Small intestine (tissue), 7 donors: ENCODE measurements around the gene ROR1. TPM values are rescaled to one million over a fixed set of nuclear protein-coding genes. Genes with fewer than 3 reads are reported as not detected.

Experiments used
- DNase-seq, 2 donors: peaks; one replicate each; pipeline versions ENCODE4 v3.0.0 to v3.0.0-alpha.2; 2013
- FAIRE-seq: peaks from 2 replicates; lab custom pipeline; 2012; peaks lifted over from hg19 to GRCh38; lab: Jason Lieb, UNC
- H3K27ac ChIP-seq, 3 donors: one replicate each; pipeline ENCODE4 v1.5.1; 2013; ENCODE audit warnings: low read length in 2 of 3, mild to moderate bottlenecking in 2 of 3, control low read depth in 1 of 3, inconsistent platforms in 1 of 3, low read depth in 1 of 3, moderate library complexity in 1 of 3
- H3K27me3 ChIP-seq, 3 donors: one replicate each; pipeline ENCODE4 v1.6.1; 2013; ENCODE audit warnings: low read length in 3 of 3, inconsistent platforms in 1 of 3; ENCODE audit not compliant: control insufficient read depth in 3 of 3, insufficient read depth in 3 of 3
- H3K36me3 ChIP-seq, 3 donors: one replicate each; pipeline ENCODE4 v1.6.1; 2013; ENCODE audit warnings: low read length in 3 of 3, inconsistent platforms in 1 of 3, low read depth in 1 of 3, mild to moderate bottlenecking in 1 of 3, moderate library complexity in 1 of 3; ENCODE audit not compliant: control insufficient read depth in 3 of 3, insufficient read depth in 2 of 3
- H3K4me1 ChIP-seq, 3 donors: one replicate each; pipeline ENCODE4 v1.6.1; 2013; ENCODE audit warnings: low read length in 2 of 3, inconsistent platforms in 1 of 3, low read depth in 1 of 3, mild to moderate bottlenecking in 1 of 3, moderate library complexity in 1 of 3; ENCODE audit not compliant: control insufficient read depth in 3 of 3, insufficient read depth in 2 of 3
- H3K4me3 ChIP-seq, 3 donors: one replicate each; pipeline ENCODE4 v1.5.1; 2013; ENCODE audit warnings: low read length in 3 of 3, control low read depth in 1 of 3, inconsistent platforms in 1 of 3, low read depth in 1 of 3, mild to moderate bottlenecking in 1 of 3, moderate library complexity in 1 of 3
- H3K9me3 ChIP-seq, 2 donors: one replicate each; pipeline ENCODE4 v1.6.1; 2013; ENCODE audit warnings: low read depth in 1 of 2, low read length in 1 of 2; ENCODE audit not compliant: control insufficient read depth in 2 of 2, insufficient read depth in 1 of 2
- WGBS, 3 donors: extraction: QIAGEN DNeasy Blood & Tissue Kit; methylation state at CpG; one replicate each; pipeline ENCODE4 v1.1.7; 2013; 5-methylcytosine and 5-hydroxymethylcytosine counted together
- polyA plus RNA-seq, 4 donors: library from polyadenylated mRNA; stranded (reverse) in 3 of 4; unstranded in 1 of 4; fragments of 200-250 nt in 3 of 4; fragments of 120-200 nt in 1 of 4; gene quantifications; one replicate each; pipeline versions ENCODE4 v1.2.1 to v1.2.3, GENCODE V29; 2013
- donor health status: healthy with polysubstance abuse.
- donor health status: control.
- donor health status: control.
- donor health status: Bipolar disorder and iron deficiency.
- donor health status: healthy.

ROR1 gene
- polyA plus RNA-seq, 4 donors, result 0.22 to 3.6 (median 3.2) TPM; not detected in 1

DNA sequence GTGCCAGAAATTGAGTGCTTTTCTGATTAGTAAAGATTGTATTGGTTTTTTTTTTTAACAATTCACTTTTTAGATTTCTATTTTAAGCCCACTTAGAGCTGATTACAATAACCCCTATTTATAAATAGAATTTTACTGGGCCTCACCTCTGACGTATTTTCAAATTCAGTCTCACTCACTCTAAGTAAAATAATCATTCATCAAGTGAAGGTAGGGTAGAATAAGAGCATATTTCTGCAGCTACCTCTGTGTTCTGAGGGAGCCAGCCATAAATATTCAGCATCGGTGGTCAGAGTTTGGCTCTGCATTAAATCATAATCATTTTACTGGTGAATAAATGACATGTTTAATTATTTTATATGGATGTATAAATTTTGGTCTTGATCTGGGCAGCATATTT, 333.8 kb downstream of the ROR1 start:
- Histone ChIP-seq H3K27me3 (no peaks in the 10 kb centered on the region), H3K4me3 (no peak overlapping the region), H3K4me1 (no peaks in the 10 kb centered on the region), H3K36me3 (no peaks in the 10 kb centered on the region), H3K9me3 (no peaks in the 10 kb centered on the region), H3K27ac (no peak overlapping the region)
- WGBS, 3 donors, result 79 to 89% (median 85%) methylated on average over 2 of the region's 2 CpGs
- DNase-seq (no peak), FAIRE-seq (no peak)

DNA sequence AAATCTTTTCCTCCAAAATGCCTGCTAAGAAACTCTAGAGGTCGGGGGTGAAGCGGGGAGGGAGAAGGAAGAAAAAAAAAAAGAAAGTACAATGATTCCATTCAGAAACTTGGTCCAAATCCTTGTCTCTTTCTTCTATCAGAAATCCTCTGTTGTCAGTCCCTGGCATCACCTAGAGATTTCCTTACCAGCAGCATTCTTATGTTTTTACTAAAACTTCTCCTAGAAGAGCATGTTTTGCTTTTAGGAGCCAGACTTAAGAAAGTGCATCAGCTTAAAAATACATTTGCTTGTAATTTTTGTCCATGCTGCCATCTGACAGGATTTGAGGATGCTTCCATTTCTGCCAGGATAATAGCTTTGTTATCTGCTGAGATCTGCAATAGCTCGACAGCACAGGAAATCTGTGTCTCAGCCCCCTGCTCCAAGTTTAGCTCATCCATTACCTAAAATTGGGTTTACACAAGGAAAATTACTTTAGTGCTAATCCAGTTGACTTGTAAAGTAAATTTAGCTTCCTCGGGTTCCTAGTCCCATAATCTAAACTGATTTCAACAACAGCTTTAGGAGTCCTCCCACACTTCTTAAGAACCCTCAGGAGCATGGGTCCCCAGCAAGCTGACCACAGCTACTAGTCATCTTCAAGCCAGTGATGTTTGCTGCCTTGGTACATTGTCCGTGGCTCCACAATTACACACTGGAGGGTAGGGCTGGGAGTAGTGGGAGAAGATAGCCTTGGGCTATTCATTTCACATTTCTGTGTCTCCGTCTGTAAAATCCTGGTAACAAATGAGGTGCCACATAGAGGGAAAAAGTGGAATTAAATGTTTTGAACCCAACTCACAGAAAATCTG, 337.3 kb downstream of the ROR1 start:
- Histone ChIP-seq H3K4me3 (no peak overlapping the region), H3K27ac (no peak overlapping the region), H3K9me3 (no peaks in the 10 kb centered on the region), H3K27me3 (no peaks in the 10 kb centered on the region), H3K4me1 (no peaks in the 10 kb centered on the region), H3K36me3 (no peaks in the 10 kb centered on the region)
- no peak for FAIRE-seq
- no peak for DNase-seq
- WGBS, 3 donors, result 68 to 86% (median 82%) methylated on average over 6 of the region's 6 CpGs

GRCh38 chr1:64111787-64112186, 338.0 kb downstream of the ROR1 start:
- WGBS, 3 donors, result 57 to 81% (median 77%) methylated on average over 3 of the region's 3 CpGs
- no peak for FAIRE-seq

GRCh38 chr1:64112281-64112680, 338.5 kb downstream of the ROR1 start:
- DNase-seq (no peak), FAIRE-seq (no peak)
- Histone ChIP-seq H3K4me3 (no peak overlapping the region), H3K27me3 (no peaks in the 10 kb centered on the region), H3K27ac (no peak overlapping the region), H3K9me3 (no peaks in the 10 kb centered on the region), H3K4me1 (no peaks in the 10 kb centered on the region), H3K36me3 (no peaks in the 10 kb centered on the region)
- 63 to 81% (median 70%) methylated on average over 2 of the region's 2 CpGs for WGBS, 3 donors

More at GRCh38 chr1:64111787-64112186, 338.0 kb downstream of the ROR1 start:
- Histone ChIP-seq H3K27ac (no peak overlapping the region), H3K4me3 (no peak overlapping the region), H3K9me3 (no peaks in the 10 kb centered on the region), H3K27me3 (no peaks in the 10 kb centered on the region), H3K36me3 (no peaks in the 10 kb centered on the region), H3K4me1 (no peaks in the 10 kb centered on the region)
- DNase-seq, result no peak

DNA sequence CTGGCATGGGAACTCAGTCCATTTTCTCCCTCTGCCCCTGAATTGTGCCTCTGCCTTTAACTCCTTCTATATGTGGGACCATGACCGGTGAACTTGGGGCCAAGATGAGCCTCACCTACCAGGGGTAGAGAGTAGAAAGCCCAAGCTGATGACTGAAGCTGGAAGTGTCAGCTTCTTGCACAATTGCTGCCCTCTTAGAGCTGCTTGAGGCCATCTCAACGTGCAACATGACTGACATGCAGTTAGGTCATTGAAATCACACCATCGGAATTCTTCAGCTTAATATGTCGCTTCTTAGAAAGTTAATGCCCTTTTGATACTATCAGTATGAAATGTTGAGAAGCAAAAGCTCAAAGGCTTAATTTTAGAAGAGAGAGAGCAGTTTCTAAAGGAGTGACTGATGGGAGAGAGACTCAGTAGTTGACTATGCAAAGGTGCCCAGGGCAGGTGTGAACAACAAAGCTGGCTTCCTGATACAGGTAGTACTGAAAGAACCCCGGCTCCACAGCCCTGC, 340.3 kb downstream of the ROR1 start:
- no peak overlapping the region for H3K4me3 ChIP-seq
- H3K9me3 ChIP-seq, result no peaks in the 10 kb centered on the region
- no peaks in the 10 kb centered on the region for H3K27me3 ChIP-seq
- no peak for DNase-seq
- no peaks in the 10 kb centered on the region for H3K4me1 ChIP-seq
- no peak overlapping the region for H3K27ac ChIP-seq
- no peak for FAIRE-seq
- 85 to 86% (median 86%) methylated on average over 5 of the region's 5 CpGs for WGBS, 3 donors
- H3K36me3 ChIP-seq, result no peaks in the 10 kb centered on the region

- 72 to 87% (median 77%) methylated on average over 5 of the region's 5 CpGs for WGBS, 3 donors
Measured at GRCh38 chr1:64116537-64116936, 342.7 kb downstream of the ROR1 start.

GRCh38 chr1:64117492-64117891, 343.7 kb downstream of the ROR1 start:
- no peaks in the 10 kb centered on the region for H3K9me3 ChIP-seq
- WGBS, 3 donors, result 94 to 100% (median 98%) methylated on average over 1 of the region's 1 CpG
- no peaks in the 10 kb centered on the region for H3K27me3 ChIP-seq
- no peak overlapping the region for H3K27ac ChIP-seq
- H3K36me3 ChIP-seq, result no peaks in the 10 kb centered on the region
- no peak overlapping the region for H3K4me3 ChIP-seq
- no peak for DNase-seq
- H3K4me1 ChIP-seq, result no peaks in the 10 kb centered on the region
- no peak for FAIRE-seq

More at GRCh38 chr1:64116537-64116936, 342.7 kb downstream of the ROR1 start:
- no peak for FAIRE-seq
- H3K27me3 ChIP-seq, result no peaks in the 10 kb centered on the region
- H3K27ac ChIP-seq, result no peak overlapping the region
- H3K36me3 ChIP-seq, result no peaks in the 10 kb centered on the region
- H3K4me1 ChIP-seq, result no peaks in the 10 kb centered on the region
- no peak for DNase-seq
- no peak overlapping the region for H3K4me3 ChIP-seq
- H3K9me3 ChIP-seq, result no peaks in the 10 kb centered on the region

- Histone ChIP-seq H3K27ac (no peak overlapping the region), H3K27me3 (no peaks in the 10 kb centered on the region), H3K36me3 (no peaks in the 10 kb centered on the region), H3K9me3 (no peaks in the 10 kb centered on the region), H3K4me1 (no peaks in the 10 kb centered on the region), H3K4me3 (no peak overlapping the region)
- no peak for DNase-seq
- WGBS, 3 donors, result 80 to 93% (median 93%) methylated on average over 1 of the region's 1 CpG
- FAIRE-seq, result no peak
Measured at GRCh38 chr1:64121766-64122385, 348.1 kb downstream of the ROR1 start.
